Fibroblast of gingiva (primary cell): Measurements from ENCODE around the gene TUB.

Source experiments
- DNase-seq: peaks from one replicate; pipeline ENCODE4 v3.0.0-alpha.2; 2011; ENCODE audit warnings: low read depth

Gene TUB

DNA sequence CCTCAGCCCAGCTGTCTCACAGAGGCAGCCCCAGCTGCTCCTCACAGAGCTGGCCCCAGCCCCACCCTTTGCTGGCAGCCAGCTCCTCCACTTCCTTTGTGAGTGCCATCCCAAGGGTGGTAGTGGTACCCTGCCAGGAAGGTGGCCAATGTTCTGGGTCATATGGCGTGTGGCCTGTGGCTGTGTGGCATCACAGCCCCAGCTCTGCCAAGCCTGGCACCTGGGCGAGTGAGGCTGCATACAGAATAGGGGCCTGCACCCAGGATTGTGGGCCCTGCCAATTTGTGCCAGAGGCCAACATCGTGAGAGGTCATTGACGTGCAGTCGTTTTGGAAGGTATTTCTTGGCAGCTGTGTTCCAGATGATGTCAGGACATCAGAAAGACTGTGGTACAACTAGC is 10.7 kb downstream of the TUB start:
- DNase-seq = no peak

DNA sequence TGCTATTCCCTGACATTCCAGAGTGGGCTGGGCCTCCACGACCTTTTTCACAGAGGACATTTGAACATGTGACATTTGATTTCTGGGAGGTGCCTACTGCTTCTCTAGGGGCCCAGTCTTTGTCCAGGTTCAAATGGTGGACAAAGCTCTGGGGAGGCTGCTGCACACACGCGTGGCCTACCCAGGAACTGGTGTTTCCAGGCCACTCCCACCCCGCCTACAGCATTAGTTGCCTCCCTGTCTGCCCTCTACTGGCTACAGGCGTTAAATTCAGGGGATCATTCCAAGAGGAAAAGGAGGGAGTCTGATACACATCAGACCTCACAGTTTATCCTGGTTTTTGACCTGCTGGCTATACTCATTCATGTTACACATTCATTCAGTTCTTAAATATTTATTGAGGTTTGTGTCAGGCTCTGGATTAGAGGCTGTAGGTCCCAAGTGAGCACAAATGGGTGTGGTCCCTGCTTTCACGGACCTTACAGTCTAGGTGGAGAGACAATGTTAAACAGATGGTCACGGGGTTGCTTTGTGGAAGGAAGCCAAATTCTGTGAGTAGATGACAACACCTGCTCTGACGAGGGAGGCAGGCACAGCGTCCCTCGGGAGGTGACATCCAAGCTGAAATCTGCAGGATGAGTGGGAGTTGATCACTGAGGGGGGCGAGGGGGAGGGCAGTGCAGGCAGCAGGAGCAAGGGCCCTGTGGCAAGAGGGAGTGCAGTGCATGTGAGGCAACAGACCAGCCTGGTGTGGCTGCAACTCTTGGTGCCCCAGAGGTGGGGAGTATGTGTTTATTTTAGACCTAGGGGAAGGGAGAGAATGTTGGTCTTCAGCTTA is 11.8 kb downstream of the TUB start:
- peak; percentile 59 for DNase-seq

DNA sequence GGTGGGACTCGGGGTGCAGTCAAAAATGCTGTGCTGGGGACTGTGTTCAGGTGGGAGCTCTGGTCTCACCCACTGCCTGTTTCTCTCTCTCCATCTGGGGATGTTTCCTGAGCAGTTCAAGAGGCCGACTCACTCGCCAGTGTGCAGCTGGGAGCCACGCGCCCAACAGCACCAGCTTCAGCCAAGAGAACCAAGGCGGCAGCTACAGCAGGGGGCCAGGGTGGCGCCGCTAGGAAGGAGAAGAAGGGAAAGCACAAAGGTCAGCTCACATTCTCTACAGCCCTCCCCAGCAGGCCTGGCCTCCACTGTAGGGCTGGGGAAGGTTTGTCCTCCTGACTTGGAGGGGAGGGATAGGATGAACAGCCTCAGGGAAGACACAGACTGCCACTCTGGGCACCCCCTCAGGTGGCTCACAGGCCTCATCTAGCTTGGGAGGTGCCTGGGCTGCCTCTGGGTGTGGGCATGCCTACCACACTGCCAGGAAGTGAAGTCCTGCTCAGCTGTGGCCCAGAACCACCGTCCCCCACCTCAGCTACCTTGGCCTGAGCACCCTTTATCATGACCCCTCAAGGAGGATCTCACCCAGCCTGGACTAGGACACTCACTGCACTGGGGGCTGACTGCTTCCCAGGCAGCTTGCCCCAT is 13.0 kb downstream of the TUB start:
- no peak for DNase-seq

DNA sequence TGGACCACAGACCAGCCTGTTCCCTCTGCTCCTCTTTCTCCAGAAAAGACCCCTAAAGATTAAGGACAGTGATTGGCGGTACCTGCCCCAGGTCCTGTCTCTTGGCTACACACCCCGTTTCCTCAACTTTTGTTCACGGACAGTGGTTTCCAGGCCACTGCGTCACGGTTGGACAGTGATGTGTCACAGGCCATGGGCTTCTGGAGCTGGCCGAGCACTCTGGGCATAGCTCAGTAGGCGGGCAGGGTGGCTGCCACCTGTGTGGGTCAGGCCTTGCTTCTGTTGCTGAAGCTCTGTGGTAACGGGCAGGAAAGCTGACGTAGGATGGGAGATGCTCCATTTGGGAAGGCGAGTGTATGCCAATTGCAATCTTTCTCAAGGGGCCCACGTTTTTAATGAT is 13.6 kb downstream of the TUB start:
- no peak for DNase-seq

DNA sequence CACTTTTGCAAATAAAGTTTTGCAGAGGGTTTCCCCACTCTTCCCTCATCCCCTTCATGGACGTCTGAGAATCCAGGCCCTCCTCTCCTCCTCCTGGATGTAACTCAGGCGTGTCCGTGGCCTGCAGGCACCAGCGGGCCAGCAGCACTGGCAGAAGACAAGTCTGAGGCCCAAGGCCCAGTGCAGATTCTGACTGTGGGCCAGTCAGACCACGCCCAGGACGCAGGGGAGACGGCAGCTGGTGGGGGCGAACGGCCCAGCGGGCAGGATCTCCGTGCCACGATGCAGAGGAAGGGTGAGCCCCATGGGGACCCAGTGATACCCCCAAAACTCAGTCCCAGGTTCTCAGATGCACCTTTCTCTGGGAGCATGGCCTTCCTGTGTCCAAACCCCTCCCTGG is 14.4 kb downstream of the TUB start:
- no peak for DNase-seq

DNA sequence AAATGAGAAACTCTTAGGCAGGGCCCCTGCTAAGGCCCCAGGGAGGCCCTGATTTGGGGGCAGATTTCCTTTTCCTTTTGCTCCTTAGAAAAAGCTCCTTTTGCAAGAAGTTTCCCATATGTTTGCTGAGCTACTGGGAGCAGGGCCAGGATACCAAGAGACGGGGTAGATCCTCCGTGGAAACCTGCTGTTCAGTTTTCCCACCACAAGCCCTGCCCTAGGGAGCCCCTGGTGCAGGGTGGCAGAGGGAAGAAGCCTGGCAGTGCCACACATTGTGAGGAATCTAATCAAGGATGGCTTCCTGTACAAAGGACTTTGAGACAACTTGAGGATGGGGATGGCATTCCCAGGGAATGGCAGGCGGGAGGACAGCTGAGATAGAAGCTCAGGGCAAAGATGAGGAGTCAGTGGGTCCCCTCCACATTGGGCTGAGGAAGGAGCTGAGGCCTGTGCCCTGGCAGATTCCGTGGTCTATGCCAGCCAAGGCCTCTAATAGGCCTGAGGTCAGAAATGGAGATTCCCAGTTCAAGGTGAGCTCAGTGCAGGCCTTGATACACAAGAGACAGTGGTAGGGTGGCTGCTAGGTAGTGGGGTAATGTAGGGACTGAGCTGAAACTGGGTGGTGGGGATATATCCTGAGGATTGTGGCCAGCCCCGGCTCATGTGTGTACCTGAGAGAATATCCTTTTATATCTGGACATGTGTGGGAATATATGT is 15.0 kb downstream of the TUB start:
- no peak for DNase-seq

DNA sequence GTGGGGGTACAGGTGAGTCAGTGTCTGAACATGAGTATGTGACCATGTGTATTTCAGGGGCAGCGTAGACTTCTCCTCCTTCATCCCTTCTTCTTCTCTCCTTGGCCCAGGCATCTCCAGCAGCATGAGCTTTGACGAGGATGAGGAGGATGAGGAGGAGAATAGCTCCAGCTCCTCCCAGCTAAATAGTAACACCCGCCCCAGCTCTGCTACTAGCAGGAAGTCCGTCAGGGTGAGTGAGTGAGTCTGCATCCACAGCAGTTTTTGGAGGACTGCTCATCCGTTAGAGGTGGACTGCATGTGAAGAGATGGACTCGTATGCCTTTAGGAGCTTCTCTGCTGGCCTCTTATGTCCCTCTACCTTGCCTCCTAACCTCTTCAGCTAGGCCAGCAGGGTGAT is 15.6 kb downstream of the TUB start:
- no peak for DNase-seq

DNA sequence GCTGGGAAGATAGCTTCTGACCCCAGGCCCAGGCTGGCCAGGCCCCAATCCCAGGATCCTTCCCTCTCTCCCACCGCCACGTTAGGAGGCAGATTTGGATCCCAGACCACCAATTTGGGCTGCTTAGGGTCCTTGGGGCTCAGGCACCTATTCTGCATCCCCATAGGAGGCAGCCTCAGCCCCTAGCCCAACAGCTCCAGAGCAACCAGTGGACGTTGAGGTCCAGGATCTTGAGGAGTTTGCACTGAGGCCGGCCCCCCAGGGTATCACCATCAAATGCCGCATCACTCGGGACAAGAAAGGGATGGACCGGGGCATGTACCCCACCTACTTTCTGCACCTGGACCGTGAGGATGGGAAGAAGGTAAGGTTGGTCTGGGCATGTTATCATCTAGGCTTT is 16.1 kb downstream of the TUB start:
- DNase-seq = no peak

DNA sequence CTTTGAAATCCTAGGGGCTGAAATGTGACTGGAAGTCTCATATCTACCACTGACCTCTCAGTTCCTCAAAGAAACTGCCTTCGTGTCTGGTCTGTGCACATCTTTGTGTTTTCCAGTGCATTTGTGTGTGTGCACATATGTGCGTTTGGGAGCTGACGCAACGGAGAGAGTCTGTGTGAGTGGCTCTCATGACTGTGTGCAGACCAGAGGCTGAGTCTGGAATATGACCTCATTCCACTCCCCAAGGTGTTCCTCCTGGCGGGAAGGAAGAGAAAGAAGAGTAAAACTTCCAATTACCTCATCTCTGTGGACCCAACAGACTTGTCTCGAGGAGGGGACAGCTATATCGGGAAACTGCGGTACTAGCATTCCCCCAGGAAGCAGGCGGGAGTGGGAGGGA is 16.5 kb downstream of the TUB start:
- no peak for DNase-seq

DNA sequence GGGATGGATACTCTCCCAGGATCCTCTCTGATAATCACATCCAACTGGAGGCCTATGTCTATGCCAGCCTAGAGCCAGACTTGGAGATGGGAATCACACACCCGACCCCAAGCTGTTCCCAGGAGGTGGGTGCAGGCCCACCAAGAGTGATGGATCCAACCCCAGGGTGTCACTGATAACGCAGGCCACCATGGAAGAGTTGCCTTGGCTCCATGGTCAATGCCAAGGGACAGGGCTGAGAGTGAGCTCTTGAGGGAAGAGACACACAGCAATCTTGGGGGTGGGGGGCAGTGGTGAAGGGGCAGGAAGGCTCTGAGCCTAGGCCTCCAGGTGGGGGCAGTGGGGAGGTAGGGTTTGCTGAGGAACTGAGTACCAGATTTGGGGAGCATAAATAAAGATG is 16.9 kb downstream of the TUB start:
- no peak for DNase-seq

DNA sequence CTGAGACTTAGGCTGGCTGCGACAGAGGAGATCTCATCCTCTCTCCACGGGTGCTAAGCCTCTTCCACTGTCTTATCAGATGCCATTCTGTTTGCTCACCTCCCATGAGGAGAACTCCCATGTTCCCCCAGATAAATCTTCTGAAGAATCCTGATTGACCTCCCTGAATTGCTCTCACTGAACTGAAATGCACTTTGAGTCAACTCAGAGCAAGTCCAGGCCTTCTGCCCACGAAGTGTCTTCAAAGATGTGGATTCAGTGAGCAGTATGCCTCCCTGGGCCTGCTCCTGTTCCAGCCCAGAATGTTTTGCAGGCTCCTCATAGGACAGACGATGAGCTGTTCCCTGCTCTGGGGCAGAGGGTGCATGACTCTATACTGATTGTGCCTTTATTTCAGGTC is 17.4 kb downstream of the TUB start:
- peak; percentile 23 for DNase-seq

DNA sequence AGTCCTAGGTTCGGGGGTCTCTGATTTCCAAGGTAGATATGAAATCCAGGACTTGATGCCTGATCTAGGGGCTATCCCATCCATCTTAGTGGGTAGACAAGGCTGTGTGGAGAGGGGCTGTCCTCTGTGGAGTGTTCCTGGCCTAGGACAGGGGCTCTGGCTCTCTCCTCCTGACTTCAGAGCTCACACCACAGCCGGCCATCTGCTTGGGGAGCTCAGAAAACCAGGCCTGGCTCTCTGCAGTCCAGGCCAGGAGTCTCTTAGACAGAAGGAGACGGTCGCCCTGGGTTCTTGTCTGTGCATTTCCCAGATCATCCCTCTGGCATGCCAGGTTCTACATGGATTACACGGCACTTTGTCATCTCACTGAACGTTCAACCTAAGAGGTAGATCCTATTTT is 17.9 kb downstream of the TUB start:
- DNase-seq = no peak

DNA sequence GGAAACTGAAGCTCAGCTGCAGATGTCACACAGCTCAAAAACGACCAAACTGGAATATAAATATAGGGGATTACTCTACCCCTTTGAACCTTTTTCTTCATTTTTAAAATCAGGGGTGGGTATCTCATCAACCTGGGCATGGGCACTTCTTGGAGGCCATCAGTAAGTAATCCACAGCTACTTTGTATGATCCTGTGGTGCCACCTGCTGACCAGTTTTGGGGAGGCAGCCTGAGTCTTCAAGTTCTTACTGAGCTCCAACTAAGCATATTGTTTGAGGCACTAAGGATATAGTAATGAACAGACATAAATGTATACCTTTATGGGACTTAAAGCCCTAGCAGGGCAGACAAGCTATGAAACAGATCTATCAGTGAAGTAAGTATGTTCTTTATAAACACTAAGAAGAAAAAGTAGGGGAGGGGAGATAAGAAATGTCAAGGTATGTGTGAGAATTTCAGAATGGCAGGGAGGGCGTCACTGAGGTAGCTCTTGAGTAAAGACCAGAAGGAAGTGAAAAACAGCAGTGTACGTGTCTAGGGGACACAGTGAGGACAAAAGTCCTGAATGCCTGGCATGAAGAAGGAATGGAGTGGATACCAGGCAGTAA is 18.4 kb downstream of the TUB start:
- peak; percentile 72 for DNase-seq

DNA sequence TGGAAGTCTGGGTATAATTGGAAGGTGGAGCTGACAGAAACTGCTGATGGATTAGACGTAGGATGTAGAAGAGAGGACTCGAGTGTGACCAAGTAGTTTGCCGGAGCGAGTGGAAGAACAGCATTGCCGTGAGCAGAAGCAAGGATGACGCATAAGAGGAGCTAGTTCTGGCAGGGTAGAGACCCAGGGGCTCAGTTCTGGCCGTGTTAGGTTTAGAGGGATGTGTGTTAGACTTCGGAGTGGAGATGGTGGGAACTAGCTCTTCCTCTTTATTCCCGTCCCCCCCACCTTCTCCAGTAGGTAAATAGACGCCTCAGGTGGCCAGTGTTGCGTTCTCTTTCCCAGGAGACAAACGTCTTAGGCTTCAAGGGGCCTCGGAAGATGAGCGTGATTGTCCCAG is 19.1 kb downstream of the TUB start:
- no peak for DNase-seq

DNA sequence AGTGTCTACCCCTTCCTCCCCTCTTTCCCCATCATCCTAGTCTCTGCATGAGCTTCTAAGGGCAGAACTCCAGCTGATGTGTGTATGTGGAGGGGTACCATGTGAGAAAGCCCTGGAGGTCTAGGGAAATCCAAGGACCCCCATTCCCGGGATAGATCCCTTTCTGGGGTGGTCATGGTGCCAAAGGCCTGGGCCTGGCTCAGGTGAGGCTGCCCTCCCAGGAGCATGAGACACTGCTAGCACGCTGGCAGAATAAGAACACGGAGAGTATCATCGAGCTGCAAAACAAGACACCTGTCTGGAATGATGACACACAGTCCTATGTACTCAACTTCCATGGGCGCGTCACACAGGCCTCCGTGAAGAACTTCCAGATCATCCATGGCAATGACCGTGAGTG is 19.6 kb downstream of the TUB start:
- DNase-seq = no peak

DNA sequence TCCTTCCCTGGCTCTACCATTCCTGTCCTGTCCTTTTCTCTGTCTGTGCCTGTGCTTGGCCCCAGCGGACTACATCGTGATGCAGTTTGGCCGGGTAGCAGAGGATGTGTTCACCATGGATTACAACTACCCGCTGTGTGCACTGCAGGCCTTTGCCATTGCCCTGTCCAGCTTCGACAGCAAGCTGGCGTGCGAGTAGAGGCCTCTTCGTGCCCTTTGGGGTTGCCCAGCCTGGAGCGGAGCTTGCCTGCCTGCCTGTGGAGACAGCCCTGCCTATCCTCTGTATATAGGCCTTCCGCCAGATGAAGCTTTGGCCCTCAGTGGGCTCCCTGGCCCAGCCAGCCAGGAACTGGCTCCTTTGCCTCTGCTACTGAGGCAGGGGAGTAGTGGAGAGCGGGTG is 20.4 kb downstream of the TUB start:
- DNase-seq = no peak

DNA sequence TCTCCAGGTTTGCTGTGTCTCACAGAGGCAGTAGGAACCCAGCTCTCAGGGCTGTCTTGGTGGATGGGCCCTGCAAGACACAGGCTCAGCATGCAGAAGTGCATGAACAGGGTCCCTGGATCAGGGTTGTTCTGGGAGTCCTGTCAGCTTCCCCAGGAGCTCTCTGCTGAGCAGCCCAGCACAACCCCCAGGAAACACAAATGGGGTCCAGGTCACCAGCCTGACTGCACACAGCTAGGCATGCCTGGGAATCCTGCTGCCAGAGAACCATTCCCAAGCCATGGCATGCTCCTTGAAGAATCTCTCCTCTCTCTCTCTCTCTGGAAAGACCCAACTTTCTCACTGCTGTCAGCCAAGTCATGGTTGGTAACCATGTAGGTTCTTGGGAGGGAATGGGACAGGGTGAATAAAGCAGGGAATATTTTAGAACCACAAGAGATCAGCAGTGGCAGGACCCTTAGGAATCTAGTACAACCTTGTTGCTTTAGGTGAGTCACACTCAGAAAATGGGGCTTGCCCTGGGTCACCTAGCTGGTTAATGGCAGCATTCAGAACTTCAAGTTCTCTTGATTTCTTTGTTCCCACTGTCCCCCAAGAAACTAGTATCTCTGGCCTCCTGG is 21.4 kb downstream of the TUB start:
- no peak for DNase-seq

DNA sequence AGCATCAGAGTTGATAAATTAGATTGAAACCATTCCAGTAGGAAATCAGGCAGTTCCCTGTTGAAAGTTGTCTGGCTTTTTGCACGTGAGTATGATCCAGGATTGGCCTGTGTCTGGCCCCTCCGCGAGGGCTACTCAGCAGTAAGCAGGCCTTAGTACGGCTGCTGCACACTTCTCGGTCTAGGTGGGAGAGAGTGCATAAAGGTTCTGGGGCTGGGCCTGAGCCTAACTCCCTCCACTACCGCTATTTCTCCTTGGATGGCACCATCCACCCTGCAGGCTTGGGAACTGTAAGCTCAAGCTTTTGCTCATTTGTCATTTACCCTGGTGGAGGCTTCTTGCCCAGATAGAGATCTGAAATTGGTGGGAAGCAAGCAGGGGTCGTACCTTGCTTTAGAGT is 22.0 kb downstream of the TUB start:
- no peak for DNase-seq

DNA sequence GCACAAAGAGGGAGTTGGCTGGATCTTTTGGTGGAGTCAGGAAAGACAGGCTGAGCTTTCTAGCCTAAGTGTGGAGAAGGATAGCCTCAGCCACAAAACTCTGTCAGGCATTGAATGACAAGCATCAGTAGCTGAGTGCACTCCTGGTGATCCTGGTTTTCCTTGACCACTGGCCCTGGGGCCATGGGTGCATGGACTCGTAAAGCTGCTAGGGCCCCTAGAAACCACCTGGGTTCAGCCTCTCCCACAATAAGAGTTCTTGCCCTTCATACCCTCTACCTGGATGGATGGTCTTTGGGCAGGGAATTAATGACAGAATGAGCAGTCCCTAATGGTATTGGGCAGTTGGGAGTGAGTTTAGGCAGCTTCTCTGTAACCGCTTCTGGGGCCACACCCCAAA is 22.9 kb downstream of the TUB start:
- no peak for DNase-seq

DNA sequence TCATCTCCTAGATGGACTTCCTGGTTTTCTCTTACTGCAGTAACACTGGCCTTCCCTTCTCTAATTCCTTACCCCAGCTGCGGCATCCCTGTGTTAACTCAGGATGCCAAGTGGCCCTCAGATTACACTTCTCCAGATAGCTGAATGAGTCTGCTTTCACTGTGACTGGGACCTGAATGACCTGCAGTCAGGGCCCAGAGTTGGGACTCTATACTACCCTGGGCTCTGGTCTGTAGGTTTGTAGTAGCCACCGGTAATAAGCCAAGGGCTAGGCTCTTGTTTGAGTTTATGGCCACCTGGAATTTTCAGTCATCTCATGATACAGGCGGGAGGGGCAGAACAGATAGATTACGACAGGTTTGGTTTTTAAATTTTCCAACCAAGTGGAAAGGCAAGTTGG is 24.1 kb downstream of the TUB start:
- DNase-seq = no peak

DNA sequence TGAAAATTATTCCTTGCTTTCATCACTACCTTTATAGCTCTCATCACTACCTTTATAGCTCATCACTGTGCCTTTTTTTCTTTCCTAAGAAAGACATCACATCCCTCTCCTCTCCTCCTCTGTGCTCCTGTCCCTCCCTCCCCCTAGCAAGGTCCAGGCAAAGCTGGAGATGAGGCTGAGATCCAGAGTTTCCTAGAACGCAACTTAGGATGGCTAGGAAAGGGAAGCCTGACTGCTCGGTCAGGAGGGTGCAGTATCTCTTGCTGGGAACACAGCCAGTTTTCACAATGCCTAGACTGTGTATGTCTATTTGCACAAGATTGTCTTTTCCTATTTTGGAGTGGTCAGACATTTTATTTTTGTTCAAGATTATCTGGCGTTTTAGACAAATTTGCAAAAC is 24.7 kb downstream of the TUB start:
- no peak for DNase-seq

DNA sequence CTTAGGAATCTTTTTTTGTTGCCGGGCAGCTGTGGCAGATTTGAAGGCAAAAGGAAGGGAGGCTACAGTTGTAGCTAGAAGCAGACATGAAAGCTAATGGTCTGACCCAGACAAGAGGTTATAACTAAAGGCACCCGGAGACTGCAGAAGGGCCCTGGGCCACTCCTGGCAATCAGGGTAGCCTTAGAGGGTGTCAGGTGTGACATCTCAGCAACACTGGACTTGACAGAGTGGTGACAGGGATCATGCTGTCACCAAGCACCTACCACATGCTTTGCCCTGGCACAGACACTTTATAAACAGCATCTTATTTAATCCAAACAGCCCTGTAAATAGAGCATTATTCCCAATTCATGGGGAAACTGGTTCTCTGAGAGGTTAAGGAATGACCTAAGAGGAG is 25.7 kb downstream of the TUB start:
- no peak for DNase-seq
